ENCODE measurements around the gene PIP5KL1.

The PIP5KL1 gene

GRCh38 chr9:127915801-127916719, 14.5 kb downstream of the PIP5KL1 start:
- no peak for TF ChIP-seq CTCF (IDR thresholded peaks at IDR 0.05; ENCODE audit: insufficient read depth, low read depth, low read length, missing control alignments)
- H3K4me3 ChIP-seq (ENCODE audit: low read depth, low read length) = peak overlapping the region; percentile 75
- peak; percentile 88 for DNase-seq (ENCODE audit: low read depth)

- no peak for TF ChIP-seq CTCF (IDR thresholded peaks at IDR 0.05; ENCODE audit: insufficient read depth, low read depth, low read length, missing control alignments)
Observed at GRCh38 chr9:127915325-127915752, 15.2 kb downstream of the PIP5KL1 start.

GRCh38 chr9:127913682-127914081, 16.9 kb downstream of the PIP5KL1 start:
- TF ChIP-seq CTCF (IDR thresholded peaks at IDR 0.05; ENCODE audit: insufficient read depth, low read depth, low read length, missing control alignments) = no peak
- no peak for DNase-seq (ENCODE audit: low read depth)
- no peak overlapping the region for H3K4me3 ChIP-seq (ENCODE audit: low read depth, low read length)

More at GRCh38 chr9:127915325-127915752, 15.2 kb downstream of the PIP5KL1 start:
- H3K4me3 ChIP-seq (ENCODE audit: low read depth, low read length) = peak overlapping the region; percentile 75
- DNase-seq (ENCODE audit: low read depth) = peak; percentile 24

- no peak for TF ChIP-seq CTCF (IDR thresholded peaks at IDR 0.05; ENCODE audit: insufficient read depth, low read depth, low read length, missing control alignments)
- peak; percentile 7 for DNase-seq (ENCODE audit: low read depth)
- no peak overlapping the region for H3K4me3 ChIP-seq (ENCODE audit: low read depth, low read length)
Observed at GRCh38 chr9:127912882-127913281, 17.7 kb downstream of the PIP5KL1 start.

DNA sequence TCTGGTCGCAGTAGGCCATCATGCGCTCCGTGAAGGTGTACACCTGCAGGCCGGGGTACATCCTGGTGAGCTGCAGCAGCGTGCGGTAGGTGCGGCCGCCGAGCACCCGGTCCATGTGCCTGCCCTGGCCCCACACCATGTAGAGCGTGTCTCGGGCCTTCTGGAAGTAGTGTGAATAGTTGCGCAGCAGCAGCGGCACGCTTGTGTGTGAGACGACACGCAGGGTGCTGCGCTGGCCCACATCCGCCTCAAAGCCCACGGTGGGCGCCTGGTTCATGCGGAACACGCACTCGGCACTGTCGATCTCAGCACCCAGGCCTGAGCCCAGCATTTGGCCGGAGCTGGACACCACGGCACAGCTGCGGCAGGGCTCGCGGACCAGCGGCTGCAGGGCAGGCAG, 18.3 kb downstream of the PIP5KL1 start:
- no peak for TF ChIP-seq CTCF (IDR thresholded peaks at IDR 0.05; ENCODE audit: insufficient read depth, low read depth, low read length, missing control alignments)
- peak; percentile 3 for DNase-seq (ENCODE audit: low read depth)
- no peak overlapping the region for H3K4me3 ChIP-seq (ENCODE audit: low read depth, low read length)

GRCh38 chr9:127910613-127911205, 19.9 kb downstream of the PIP5KL1 start:
- no peak for TF ChIP-seq CTCF (IDR thresholded peaks at IDR 0.05; ENCODE audit: insufficient read depth, low read depth, low read length, missing control alignments)
- no peak for DNase-seq (ENCODE audit: low read depth)
- peak overlapping the region; percentile 25; the same call in 1 of the 2 replicates for H3K4me3 ChIP-seq (ENCODE audit: low read depth, low read length)
